ENCODE results near the gene ZNF740.

ZNF740 gene

GRCh38 chr12:53244337-53244736 lies 63.8 kb downstream of the ZNF740 start:
- TF ChIP-seq ZNF274 (IDR thresholded peaks at IDR 0.05; ENCODE audit: low read depth, low read length): no peak

More at GRCh38 chr12:53244337-53244736, 63.8 kb downstream of the ZNF740 start:
- H3K4me3 ChIP-seq (ENCODE audit: low read length): no peak overlapping the region
